ENCODE measurements around the gene NPAS2.

GRCh38 chr2:100846716-100847115 lies 26.8 kb downstream of the NPAS2 start:
- TF ChIP-seq CTCF (conservative IDR thresholded peaks at IDR 0.05 in 1 of 2, IDR thresholded peaks at IDR 0.05 in 1 of 2; ENCODE audit: low read depth in 1 of 2, low read length in 2 of 2) (no peak), EZH2 (IDR thresholded peaks at IDR 0.05; ENCODE audit: low read length, missing control alignments) (no peak)
